ENCODE results near the gene C9orf57.
"Not testable (repeated sequence)": the region's sequence is repeated elsewhere in the genome, so short reads cannot be mapped to it uniquely, and the experiment has no call there.

The C9orf57 gene

GRCh38 chr9:72082536-72082935 lies 22.1 kb upstream of the C9orf57 start:
- Histone ChIP-seq H2AFZ (ENCODE audit: low read depth) (no peak overlapping the region), H3K27ac (no peak overlapping the region), H3K4me3 (IDR thresholded peaks at IDR 0.05; ENCODE audit: insufficient read depth, low read depth, low read length) (no peak overlapping the region), H4K20me1 (ENCODE audit: insufficient read depth) (no peaks in the 10 kb centered on the region), H3K36me3 (ENCODE audit: insufficient read depth) (no peaks in the 10 kb centered on the region), H3K9ac (no peak overlapping the region), H3K79me2 (ENCODE audit: insufficient read depth, low read depth) (no peaks in the 10 kb centered on the region), H3K27me3 (ENCODE audit: insufficient read depth, low read depth) (no peaks in the 10 kb centered on the region), H3K4me2 (no peak overlapping the region), H3K4me1 (ENCODE audit: low read depth, poor library complexity, severe bottlenecking) (no peaks in the 10 kb centered on the region)
- TF ChIP-seq CTCF (conservative IDR thresholded peaks at IDR 0.05; ENCODE audit: low read depth, low read length), result no peak

- not testable (repeated sequence) for H3K4me1 ChIP-seq (ENCODE audit: low read depth, poor library complexity, severe bottlenecking); H3K4me3 ChIP-seq (IDR thresholded peaks at IDR 0.05; ENCODE audit: insufficient read depth, low read depth, low read length); H3K27ac ChIP-seq
Observed at GRCh38 chr9:72074666-72075065, 14.3 kb upstream of the C9orf57 start.

GRCh38 chr9:72065076-72065475 lies 4.7 kb upstream of the C9orf57 start:
- H3K9ac ChIP-seq, result no peak overlapping the region
- no peaks in the 10 kb centered on the region for H3K4me1 ChIP-seq (ENCODE audit: low read depth, poor library complexity, severe bottlenecking)
- H3K79me2 ChIP-seq (ENCODE audit: insufficient read depth, low read depth), result no peaks in the 10 kb centered on the region
- H4K20me1 ChIP-seq (ENCODE audit: insufficient read depth), result no peaks in the 10 kb centered on the region
- H3K4me3 ChIP-seq (IDR thresholded peaks at IDR 0.05; ENCODE audit: insufficient read depth, low read depth, low read length), result no peak overlapping the region
- no peaks in the 10 kb centered on the region for H3K27me3 ChIP-seq (ENCODE audit: insufficient read depth, low read depth)
- H3K27ac ChIP-seq, result no peak overlapping the region
- TF ChIP-seq CTCF (conservative IDR thresholded peaks at IDR 0.05; ENCODE audit: low read depth, low read length), result no peak
- no peak overlapping the region for H2AFZ ChIP-seq (ENCODE audit: low read depth)
- no peaks in the 10 kb centered on the region for H3K36me3 ChIP-seq (ENCODE audit: insufficient read depth)
- H3K4me2 ChIP-seq, result no peak overlapping the region

More at GRCh38 chr9:72074666-72075065, 14.3 kb upstream of the C9orf57 start:
- not testable (repeated sequence) for H3K36me3 ChIP-seq (ENCODE audit: insufficient read depth); H3K79me2 ChIP-seq (ENCODE audit: insufficient read depth, low read depth); H3K4me2 ChIP-seq; H3K27me3 ChIP-seq (ENCODE audit: insufficient read depth, low read depth); H3K9ac ChIP-seq; H4K20me1 ChIP-seq (ENCODE audit: insufficient read depth); H2AFZ ChIP-seq (ENCODE audit: low read depth)

GRCh38 chr9:72052122-72052521 lies 8.3 kb downstream of the C9orf57 start:
- TF ChIP-seq CTCF (conservative IDR thresholded peaks at IDR 0.05; ENCODE audit: low read depth, low read length), result no peak
- Histone ChIP-seq H4K20me1 (ENCODE audit: insufficient read depth) (no peaks in the 10 kb centered on the region), H3K27ac (no peak overlapping the region), H3K9ac (no peak overlapping the region), H2AFZ (ENCODE audit: low read depth) (no peak overlapping the region), H3K27me3 (ENCODE audit: insufficient read depth, low read depth) (no peaks in the 10 kb centered on the region), H3K4me1 (ENCODE audit: low read depth, poor library complexity, severe bottlenecking) (no peaks in the 10 kb centered on the region), H3K36me3 (ENCODE audit: insufficient read depth) (no peaks in the 10 kb centered on the region), H3K79me2 (ENCODE audit: insufficient read depth, low read depth) (no peaks in the 10 kb centered on the region), H3K4me3 (IDR thresholded peaks at IDR 0.05; ENCODE audit: insufficient read depth, low read depth, low read length) (no peak overlapping the region), H3K4me2 (no peak overlapping the region)

- no peaks in the 10 kb centered on the region for H3K27me3 ChIP-seq (ENCODE audit: insufficient read depth, low read depth)
- no peaks in the 10 kb centered on the region for H3K4me1 ChIP-seq (ENCODE audit: low read depth, poor library complexity, severe bottlenecking)
- H3K36me3 ChIP-seq (ENCODE audit: insufficient read depth), result no peaks in the 10 kb centered on the region
- H4K20me1 ChIP-seq (ENCODE audit: insufficient read depth), result no peaks in the 10 kb centered on the region
- H3K79me2 ChIP-seq (ENCODE audit: insufficient read depth, low read depth), result no peaks in the 10 kb centered on the region
- H3K4me2 ChIP-seq, result no peak overlapping the region
- no peak overlapping the region for H3K9ac ChIP-seq
- H3K27ac ChIP-seq, result no peak overlapping the region
- no peak overlapping the region for H3K4me3 ChIP-seq (IDR thresholded peaks at IDR 0.05; ENCODE audit: insufficient read depth, low read depth, low read length)
- no peak overlapping the region for H2AFZ ChIP-seq (ENCODE audit: low read depth)
- TF ChIP-seq CTCF (conservative IDR thresholded peaks at IDR 0.05; ENCODE audit: low read depth, low read length), result no peak
Observed at GRCh38 chr9:72048850-72049249, 11.6 kb downstream of the C9orf57 start.
